NCI-H2196 (cell line): ENCODE results near the gene NFIX.

Source experiments
- DNase-seq: peaks from one replicate; lab custom pipeline; 2025; ENCODE audit not compliant: unreplicated experiment; lab: John Stamatoyannopoulos, UW

Gene NFIX

GRCh38 chr19:13019332-13019731 lies 24.1 kb downstream of the NFIX start:
- no peak for DNase-seq

- no peak for DNase-seq
These were observed 24.7 kb downstream of the NFIX start for GRCh38 chr19:13020002-13020414.

- no peak for DNase-seq
These were observed 27.0 kb downstream of the NFIX start for GRCh38 chr19:13022111-13022858.

DNA sequence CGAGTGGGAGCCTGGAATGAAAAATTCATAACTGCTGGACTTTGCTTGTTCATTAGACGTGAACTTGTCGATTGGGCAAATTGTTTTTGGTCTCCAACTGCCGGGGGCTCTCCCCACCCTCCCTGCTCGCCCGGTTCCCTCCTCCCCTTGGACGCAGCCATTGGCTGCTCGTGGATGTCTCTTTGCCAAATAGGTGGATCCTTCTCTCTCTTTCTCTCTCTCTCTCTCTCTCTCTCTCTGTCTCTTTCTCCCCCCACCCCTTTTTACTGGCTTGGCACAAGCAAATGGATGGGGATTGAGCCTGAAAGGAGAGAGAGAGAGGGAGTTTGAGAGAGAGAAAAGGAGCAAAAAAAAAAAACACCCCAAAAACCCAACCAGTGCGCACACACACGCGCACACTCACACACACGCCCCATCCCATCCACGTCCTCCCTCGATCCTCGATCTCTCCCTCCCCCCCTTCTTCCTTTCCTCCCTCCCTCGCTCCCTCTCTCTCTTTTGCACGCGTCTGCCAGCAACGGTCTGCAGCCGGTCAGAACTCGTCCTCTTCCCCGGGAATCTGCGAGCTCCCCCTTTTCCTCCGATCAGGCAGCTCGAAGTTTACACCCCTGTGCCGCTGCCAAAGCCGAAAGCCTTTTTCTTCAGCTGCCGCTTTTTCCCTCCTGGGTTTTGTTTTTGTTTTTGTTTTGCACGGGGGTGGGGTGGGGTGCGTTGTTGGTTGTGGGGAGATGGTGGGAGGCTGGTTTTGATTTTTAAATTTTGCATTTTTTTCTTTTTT lies 27.8 kb downstream of the NFIX start:
- DNase-seq: peak; percentile 62

DNA sequence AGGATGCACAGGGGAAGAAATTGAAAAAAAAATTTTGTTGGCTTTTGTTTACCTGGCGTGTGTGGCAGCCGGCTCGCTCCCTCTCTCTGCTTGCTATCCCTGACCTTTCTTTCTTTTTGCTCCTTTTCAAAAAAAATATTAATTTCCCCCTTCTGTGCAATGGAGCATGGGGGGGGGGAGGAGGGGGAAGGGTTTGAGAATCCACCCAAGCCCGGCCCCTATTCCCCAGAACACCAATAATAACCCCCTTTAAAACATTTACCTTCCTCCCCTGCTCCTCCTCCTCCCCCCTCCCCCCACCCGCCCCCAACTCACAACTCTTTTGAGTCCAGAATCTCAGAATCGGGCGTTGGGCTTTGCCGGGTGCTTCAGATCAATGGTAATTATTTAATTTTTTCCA lies 28.4 kb downstream of the NFIX start:
- DNase-seq: no peak

GRCh38 chr19:13024126-13024950 lies 29.1 kb downstream of the NFIX start:
- DNase-seq: no peak

GRCh38 chr19:13024951-13025697 lies 29.8 kb downstream of the NFIX start:
- DNase-seq: no peak

DNA sequence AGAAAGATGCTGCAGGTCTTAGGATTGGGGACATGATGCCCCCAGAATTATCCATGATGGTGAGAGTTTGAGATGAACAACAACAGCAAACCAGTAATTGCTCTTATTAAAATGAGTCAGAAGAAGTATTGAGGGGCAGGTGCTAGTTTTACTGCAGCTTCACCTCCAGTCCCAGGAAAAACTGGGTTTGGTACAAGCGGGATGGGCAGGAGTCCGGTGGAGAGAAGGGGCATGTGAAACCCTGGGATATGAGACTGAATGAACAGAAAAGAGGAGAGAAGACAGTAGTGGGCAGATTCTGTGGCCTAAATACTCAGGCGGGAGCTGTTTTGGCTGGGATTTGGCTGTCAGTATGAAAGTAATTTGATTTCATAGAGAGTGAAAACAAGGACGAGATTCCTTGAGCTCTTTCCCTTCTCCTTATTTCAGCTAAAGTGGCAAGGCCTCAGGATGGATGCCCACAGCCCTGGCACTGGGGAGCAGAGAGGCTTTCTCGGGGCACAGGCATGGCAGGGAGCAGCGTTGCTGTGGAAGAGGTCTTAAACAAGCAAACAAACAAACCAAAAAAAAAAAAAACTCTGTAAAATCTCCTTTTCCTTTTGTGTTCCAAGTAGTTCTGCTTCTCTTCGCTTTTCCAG lies 30.7 kb downstream of the NFIX start:
- DNase-seq: no peak

GRCh38 chr19:13026462-13027370 lies 31.4 kb downstream of the NFIX start:
- DNase-seq: peak; percentile 52

DNA sequence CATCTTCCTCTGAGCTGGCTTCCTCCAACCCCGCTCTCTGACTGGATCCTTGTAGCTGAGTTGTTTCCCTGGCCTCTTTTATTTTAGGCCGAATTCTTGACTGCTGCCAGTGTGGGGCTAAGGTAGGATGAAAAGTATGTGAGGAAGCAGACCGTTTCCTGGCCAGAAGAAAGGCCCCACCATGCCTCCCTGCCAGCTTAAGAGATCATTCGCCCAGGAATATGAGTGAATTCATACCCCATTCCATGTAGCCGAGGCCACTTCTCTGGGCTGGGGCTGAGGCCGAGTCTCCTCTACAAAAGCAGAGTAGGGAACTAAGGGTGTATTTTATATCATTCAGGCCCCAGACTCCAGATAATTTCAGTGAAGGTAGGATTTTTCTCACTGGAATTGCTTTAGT lies 32.3 kb downstream of the NFIX start:
- no peak for DNase-seq

DNA sequence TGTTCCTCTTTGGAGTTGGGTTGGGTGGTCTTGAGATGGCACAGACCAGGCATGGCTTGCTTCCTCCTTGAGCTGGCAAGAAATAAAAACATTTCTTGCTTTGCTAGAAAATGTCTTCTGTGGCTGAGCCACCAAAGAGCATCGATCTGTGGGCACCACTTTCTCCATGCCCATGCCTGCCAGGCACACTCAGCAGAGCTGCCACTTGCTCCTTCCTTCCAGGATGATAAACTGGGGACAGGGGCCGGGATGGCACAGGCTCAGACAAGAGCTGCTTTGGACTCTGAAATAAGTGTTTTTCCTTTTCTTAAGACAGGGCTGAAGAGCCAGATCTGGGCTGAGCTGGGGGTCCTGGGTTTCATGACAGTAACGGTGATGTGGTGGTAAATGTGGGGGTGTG lies 32.8 kb downstream of the NFIX start:
- no peak for DNase-seq

- no peak for DNase-seq
These were observed 34.1 kb downstream of the NFIX start for GRCh38 chr19:13029301-13029880.

DNA sequence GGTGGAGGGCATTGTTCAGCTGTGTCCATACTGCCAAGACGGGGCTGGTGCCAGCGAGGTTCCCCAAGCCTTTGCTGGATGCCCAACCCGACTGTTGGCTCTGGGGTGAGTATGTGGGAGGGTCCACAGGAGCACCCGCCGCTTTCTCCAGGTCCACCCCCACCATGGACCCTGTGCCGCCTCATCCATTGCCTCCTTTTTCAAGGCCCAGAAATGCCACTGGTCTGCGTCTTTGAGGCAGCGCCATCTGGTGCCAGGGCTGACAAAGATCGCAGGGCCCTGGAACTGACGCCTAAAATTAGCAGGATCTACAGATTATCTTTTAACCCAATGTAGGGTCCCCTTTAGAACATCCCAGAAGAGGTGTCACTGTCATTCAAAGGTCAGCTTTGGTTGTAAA lies 34.6 kb downstream of the NFIX start:
- peak; percentile 6 for DNase-seq

DNA sequence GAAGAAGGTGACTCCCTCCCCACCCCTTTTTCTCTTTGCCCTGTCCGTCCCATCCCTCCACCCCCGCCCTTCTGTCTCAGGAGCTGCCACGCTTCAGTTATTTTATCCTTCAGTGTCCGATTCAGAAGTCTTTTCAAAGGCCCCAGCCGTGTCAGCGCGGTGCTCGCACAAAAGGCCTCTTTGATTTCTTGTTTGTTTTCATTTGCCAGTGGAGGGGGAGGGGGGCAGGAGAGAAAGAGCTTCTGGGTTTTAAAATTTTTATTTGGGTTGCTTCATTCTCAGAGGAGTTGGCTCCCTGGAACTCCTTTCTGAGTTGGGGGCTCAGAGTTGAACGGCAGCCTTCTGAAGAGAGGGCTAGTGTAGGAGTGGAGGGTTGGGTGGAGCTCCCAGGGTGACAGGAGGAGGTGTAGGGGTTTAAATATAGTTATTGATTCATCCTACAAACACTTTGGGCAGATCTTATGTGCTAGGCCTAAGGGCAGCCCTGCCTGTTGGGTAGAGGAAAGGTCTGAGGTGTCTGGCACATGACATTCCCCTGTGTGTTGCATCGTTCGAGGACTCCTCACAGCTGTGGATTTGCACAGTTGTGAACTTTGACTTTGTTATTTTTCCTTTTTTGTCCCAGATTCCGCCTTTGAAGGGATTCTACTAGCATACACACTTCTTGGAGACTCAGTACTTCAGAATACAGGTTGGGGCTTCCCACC lies 36.8 kb downstream of the NFIX start:
- peak; percentile 50 for DNase-seq

- DNase-seq: no peak
These were observed 37.6 kb downstream of the NFIX start for GRCh38 chr19:13032837-13033236.

GRCh38 chr19:13033244-13033643 lies 38.0 kb downstream of the NFIX start:
- no peak for DNase-seq

- DNase-seq: peak; percentile 92
These were observed 38.7 kb downstream of the NFIX start for GRCh38 chr19:13033819-13034611.

GRCh38 chr19:13034636-13035035 lies 39.4 kb downstream of the NFIX start:
- DNase-seq: no peak
